A549 (cell line): ENCODE measurements around the gene PCDH15.

Experiments used
- BCL3 ChIP-seq: fragments of >200 bp; sonication (Bioruptor Twin); formaldehyde crosslinking; IDR thresholded peaks from 3 replicates; pipeline ENCODE4 v1.6.1; 2016
- BHLHE40 ChIP-seq: IDR thresholded peaks from 2 replicates; pipeline ENCODE4 v1.6.1; 2012; ENCODE audit warnings: low read depth, low read length, inconsistent platforms
- CEBPB ChIP-seq, 2 experiments: fragments of >200 bp in 1 of 2; sonication (Bioruptor Twin) in 1 of 2; formaldehyde crosslinking in 1 of 2; IDR thresholded peaks; 2 replicates each; pipeline ENCODE4 v1.6.1; 2012 to 2016
- CTCF ChIP-seq: fragments of >200 bp; sonication (Bioruptor Twin); formaldehyde crosslinking; IDR thresholded peaks from 3 replicates; pipeline ENCODE4 v1.5.1; 2016
- ESRRA ChIP-seq: fragments of 150-350 bp; IDR thresholded peaks from 2 replicates; pipeline ENCODE4 v1.6.1; 2014; ENCODE audit warnings: mild to moderate bottlenecking, low read length, borderline replicate concordance
- MYC ChIP-seq: IDR thresholded peaks from 2 replicates; pipeline ENCODE4 v1.6.1; 2012; ENCODE audit warnings: mild to moderate bottlenecking, inconsistent platforms, low read length, improper control_type of control experiment, borderline replicate concordance
- POLR2A ChIP-seq: IDR thresholded peaks from 2 replicates; pipeline ENCODE4 v1.6.1; 2012; ENCODE audit warnings: mild to moderate bottlenecking, low read length
- RAD21 ChIP-seq, 2 experiments: fragments of >200 bp in 1 of 2; sonication (Bioruptor Twin) in 1 of 2; formaldehyde crosslinking in 1 of 2; IDR thresholded peaks in 1 of 2; conservative IDR thresholded peaks in 1 of 2; 2 replicates in 1 of 2; 3 replicates in 1 of 2; pipeline ENCODE4 v1.6.1; 2012 to 2018; ENCODE audit warnings: inconsistent platforms in 1 of 2
- REST ChIP-seq: fragments of 200-600 bp; sonication (generic); IDR thresholded peaks from 2 replicates; pipeline ENCODE4 v1.6.1; 2016; ENCODE audit warnings: antibody characterized with exemption, mild to moderate bottlenecking, moderate library complexity
- RFX5 ChIP-seq: fragments of 450-650 bp; IDR thresholded peaks from 2 replicates; pipeline ENCODE4 v1.7.1; 2014; ENCODE audit warnings: antibody characterized with exemption, mild to moderate bottlenecking, moderate library complexity
- RNF2 ChIP-seq: fragments of 200-600 bp; sonication (generic); IDR thresholded peaks from 2 replicates; pipeline ENCODE4 v1.6.1; 2016; ENCODE audit warnings: low read depth, mild to moderate bottlenecking, antibody characterized with exemption, moderate library complexity, borderline replicate concordance
- SMC3 ChIP-seq: fragments of >200 bp; sonication (Bioruptor Twin); formaldehyde crosslinking; IDR thresholded peaks from 3 replicates; pipeline ENCODE4 v1.6.1; 2018; ENCODE audit warnings: inconsistent platforms
- USF2 ChIP-seq: fragments of 450-650 bp; IDR thresholded peaks from 2 replicates; pipeline ENCODE4 v1.6.1; 2014; ENCODE audit warnings: antibody characterized with exemption

- TF ChIP-seq BCL3, result no peak
- TF ChIP-seq SMC3, result no peak
- TF ChIP-seq CTCF, result no peak
- TF ChIP-seq POLR2A, result no peak
- no peak for TF ChIP-seq RFX5
- no peak for TF ChIP-seq RAD21 (conservative IDR thresholded peaks at IDR 0.05 in 1 of 2, IDR thresholded peaks at IDR 0.05 in 1 of 2)
- TF ChIP-seq MYC, result no peak
- no peak for TF ChIP-seq RNF2
- TF ChIP-seq BHLHE40, result no peak
- TF ChIP-seq USF2, result no peak
- no peak for TF ChIP-seq REST
- no peak for TF ChIP-seq CEBPB (IDR thresholded peaks at IDR 0.05)
- no peak for TF ChIP-seq ESRRA
These were observed 566.2 kb downstream of the PCDH15 start for GRCh38 chr10:54234832-54235231.
